ENCODE data around the gene CILP2.

The CILP2 gene

GRCh38 chr19:19504754-19505668 lies 33.1 kb upstream of the CILP2 start:
- no peak for DNase-seq (ENCODE audit: low spot score)

GRCh38 chr19:19505669-19506326 lies 32.3 kb upstream of the CILP2 start:
- no peak for DNase-seq (ENCODE audit: low spot score)

- DNase-seq (ENCODE audit: low spot score), result no peak
Observed at GRCh38 chr19:19506592-19506991, 31.5 kb upstream of the CILP2 start.

- DNase-seq (ENCODE audit: low spot score), result no peak
Observed at GRCh38 chr19:19507354-19507753, 30.7 kb upstream of the CILP2 start.

GRCh38 chr19:19508217-19508616 lies 29.8 kb upstream of the CILP2 start:
- no peak for DNase-seq (ENCODE audit: low spot score)

- no peak for DNase-seq (ENCODE audit: low spot score)
Observed at GRCh38 chr19:19510432-19510831, 27.6 kb upstream of the CILP2 start.

- no peak for DNase-seq (ENCODE audit: low spot score)
Observed at GRCh38 chr19:19513682-19514081, 24.4 kb upstream of the CILP2 start.

- no peak for DNase-seq (ENCODE audit: low spot score)
Observed at GRCh38 chr19:19514215-19514657, 23.8 kb upstream of the CILP2 start.

- DNase-seq (ENCODE audit: low spot score), result no peak
Observed at GRCh38 chr19:19514881-19515641, 23.0 kb upstream of the CILP2 start, which contains the start of gene TSSK6. TSSK6 (minus strand) TSS chr19:19515548; CDS start chr19:19515427, 121 bp downstream.

GRCh38 chr19:19515642-19516519 lies 22.2 kb upstream of the CILP2 start, which contains the start of gene NDUFA13:
NDUFA13 (plus strand) TSS chr19:19516225; CDS start chr19:19516239, 14 bp downstream.
- peak; percentile 94 for DNase-seq (ENCODE audit: low spot score)

- no peak for DNase-seq (ENCODE audit: low spot score)
Observed at GRCh38 chr19:19517235-19517619, 20.8 kb upstream of the CILP2 start.

- no peak for DNase-seq (ENCODE audit: low spot score)
Observed at GRCh38 chr19:19520989-19521388, 17.1 kb upstream of the CILP2 start.

- DNase-seq (ENCODE audit: low spot score), result no peak
Observed at GRCh38 chr19:19523177-19523576, 14.9 kb upstream of the CILP2 start.

GRCh38 chr19:19524053-19524452 lies 14.0 kb upstream of the CILP2 start:
- DNase-seq (ENCODE audit: low spot score), result no peak

GRCh38 chr19:19525611-19526380 lies 12.3 kb upstream of the CILP2 start:
- no peak for DNase-seq (ENCODE audit: low spot score)

- DNase-seq (ENCODE audit: low spot score), result no peak
Observed at GRCh38 chr19:19526581-19527370, 11.3 kb upstream of the CILP2 start.

GRCh38 chr19:19527371-19527656 lies 10.8 kb upstream of the CILP2 start:
- DNase-seq (ENCODE audit: low spot score), result no peak

- no peak for DNase-seq (ENCODE audit: low spot score)
Observed at GRCh38 chr19:19527674-19528625, 10.1 kb upstream of the CILP2 start.
